NCI-H2107 treated with DMSO at 0.1 percent for 48 hours (cell line): ENCODE data around the gene RAB39A.
"Not testable (repeated sequence)": the region's sequence is repeated elsewhere in the genome, so short reads cannot be mapped to it uniquely, and the experiment has no call there.

ENCODE experiments used
- DNase-seq: peaks from one replicate; lab custom pipeline; 2025; ENCODE audit not compliant: unreplicated experiment; lab: John Stamatoyannopoulos, UW

The RAB39A gene, protein sequence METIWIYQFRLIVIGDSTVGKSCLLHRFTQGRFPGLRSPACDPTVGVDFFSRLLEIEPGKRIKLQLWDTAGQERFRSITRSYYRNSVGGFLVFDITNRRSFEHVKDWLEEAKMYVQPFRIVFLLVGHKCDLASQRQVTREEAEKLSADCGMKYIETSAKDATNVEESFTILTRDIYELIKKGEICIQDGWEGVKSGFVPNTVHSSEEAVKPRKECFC

DNA sequence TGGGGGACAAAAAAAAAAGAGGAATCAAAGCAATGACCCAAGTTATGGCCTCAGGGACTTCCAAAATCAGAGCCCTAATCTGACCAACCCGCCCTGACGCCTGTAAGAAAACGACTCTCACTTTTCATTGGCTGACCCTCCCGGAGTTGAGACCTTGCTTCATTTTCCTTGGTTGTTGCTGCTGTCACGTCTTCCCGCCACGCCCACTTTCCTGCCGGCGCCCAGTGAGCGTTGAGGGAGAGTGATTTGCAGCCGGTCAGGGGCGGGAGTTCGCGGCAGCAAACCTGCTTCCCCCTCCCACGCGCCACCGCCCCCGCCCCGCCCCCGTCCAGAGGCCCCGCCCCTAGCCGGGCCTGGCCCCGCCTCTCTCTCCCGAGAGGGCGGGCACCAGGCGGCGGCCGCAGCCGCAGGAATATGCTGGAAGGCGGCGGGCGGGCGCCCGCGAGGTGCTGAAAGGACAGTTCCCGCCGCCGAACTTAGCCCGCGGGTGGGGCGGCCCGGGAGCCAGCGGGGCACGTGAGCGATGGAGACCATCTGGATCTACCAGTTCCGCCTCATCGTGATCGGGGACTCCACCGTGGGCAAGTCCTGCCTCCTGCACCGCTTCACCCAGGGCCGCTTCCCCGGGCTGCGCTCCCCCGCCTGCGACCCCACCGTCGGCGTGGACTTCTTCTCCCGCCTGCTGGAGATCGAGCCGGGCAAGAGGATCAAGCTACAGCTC is at the start of gene RAB39A:
Gene RAB39A, plus strand, starts transcription at position 403 of the 721 bp plus-strand sequence. Its CDS starts 121 bp downstream, at position 524.
- DNase-seq: peak; percentile 95

DNA sequence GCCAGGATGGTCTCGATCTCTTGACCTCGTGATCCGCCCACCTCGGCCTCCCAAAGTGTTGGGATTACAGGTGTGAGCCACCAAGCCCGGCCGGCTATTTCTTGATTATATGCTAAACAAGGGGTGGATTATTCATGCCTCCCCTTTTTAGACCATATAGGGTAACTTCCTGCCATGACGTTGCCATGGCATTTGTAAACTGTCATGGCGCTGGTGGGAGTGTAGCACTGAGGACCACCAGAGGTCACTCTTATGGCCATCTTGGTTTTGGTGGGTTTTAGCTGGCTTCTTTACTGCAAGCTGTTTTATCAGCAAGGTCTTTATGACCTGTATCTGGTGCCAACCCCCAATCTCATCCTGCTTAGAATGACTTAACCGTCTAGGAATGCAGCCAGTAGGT is 46.8 kb upstream of the RAB39A start:
- DNase-seq: not testable (repeated sequence)

DNA sequence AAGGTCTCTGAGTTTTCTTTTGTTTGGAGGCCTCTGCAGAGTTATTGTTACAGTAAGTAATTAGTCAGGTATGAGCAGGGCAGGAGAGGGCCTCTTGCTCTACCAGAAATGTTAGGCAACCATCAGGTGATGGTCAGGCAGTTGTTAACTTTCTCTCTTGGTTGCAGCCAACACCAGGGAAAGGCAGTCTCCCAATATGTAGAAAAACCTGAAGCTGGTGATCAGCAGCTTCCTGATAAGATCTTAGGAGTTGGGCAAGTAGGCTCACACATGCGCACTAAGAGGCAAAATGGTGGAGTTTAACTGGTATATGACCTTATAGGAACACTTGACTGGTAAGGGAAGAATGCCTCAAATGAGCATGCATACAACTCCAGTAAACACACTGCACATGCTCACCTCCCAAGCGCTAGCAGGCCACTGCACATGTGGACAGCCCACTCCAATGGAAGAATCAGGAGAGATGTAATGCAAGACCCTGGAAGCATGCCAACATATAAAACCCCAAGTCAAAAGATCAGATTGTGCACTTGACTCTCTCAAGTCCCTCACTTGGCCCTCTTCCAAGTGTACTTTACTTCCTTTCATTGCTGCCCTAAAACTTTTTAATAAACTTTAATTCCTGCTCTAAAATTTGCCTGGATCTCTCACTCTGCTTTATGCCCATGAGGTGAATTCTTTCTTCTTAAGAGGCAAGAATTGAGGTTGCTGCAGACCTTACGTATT is 46.0 kb upstream of the RAB39A start:
- no peak for DNase-seq

DNA sequence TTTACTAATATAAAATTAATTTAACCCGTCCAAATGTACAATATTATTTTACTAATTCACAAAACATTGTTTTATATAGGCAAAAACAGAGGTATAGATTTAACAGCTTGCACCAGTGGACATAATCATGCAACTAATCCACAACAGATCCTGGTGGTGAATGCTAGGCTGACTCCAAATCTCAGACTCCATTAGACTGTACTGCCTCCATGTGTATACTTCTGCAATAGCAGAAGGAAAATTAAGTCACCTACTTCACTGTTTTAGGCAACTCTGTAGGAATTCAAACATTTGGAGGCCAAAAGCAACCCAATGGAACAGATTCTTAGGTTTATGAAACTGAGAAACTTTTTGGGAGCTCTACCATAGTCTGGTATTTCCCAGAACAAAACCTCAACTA is 30.0 kb upstream of the RAB39A start:
- peak; percentile 5 for DNase-seq

DNA sequence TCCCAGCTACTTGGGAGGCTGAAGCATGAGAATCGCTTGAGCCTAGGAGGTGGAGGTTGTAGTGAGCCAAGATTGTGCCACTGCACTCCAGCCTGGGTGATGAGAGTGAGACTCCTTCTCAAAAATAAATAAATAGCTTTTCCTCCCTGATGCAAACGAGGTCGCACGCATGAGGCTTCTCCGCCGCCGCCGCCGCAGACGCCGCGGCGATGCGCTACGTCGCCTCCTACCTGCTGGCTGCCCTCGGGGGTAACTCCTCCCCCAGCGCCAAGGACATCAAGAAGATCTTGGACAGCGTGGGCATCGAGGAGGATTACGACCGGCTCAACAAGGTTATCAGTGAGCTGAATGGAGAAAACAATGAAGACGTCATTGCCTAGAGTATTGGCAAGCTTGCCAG is 20.0 kb upstream of the RAB39A start:
- no peak for DNase-seq

DNA sequence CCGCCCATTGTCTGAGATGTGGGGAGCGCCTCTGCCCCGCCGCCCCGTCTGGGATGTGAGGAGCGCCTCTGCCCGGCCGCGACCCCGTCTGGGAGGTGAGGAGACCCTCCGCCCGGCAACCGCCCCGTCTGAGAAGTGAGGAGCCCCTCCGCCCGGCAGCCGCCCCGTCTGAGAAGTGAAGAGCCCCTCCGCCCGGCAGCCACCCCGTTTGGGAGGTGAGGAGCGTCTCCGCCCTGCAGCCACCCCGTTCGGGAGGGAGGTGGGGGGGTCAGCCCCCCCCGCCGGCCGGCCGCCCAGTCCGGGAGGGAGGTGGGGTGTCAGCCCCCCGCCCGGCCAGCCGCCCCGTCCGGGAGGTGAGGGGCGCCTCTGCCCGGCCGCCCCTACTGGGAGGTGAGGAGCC is 15.8 kb upstream of the RAB39A start:
- not testable (repeated sequence) for DNase-seq

DNA sequence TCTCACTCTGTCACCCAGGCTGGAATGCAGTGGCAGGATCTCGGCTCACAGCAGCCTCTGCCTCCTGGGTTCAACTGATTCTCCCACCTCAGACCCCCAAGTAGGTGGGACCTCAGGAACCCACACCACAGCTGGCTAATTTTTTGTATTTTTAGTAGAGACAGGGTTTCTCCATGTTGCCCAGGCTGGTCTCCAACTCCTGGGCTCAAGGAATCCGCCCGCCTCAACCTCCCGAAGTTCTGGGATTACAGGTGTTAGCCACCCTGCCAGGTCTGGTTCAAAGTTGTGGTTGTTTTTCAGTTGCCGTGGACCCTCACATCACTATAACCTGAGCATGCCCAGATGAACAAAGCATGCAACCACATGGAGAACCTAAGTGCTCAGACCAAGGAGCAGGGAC is 13.0 kb upstream of the RAB39A start:
- DNase-seq: no peak

DNA sequence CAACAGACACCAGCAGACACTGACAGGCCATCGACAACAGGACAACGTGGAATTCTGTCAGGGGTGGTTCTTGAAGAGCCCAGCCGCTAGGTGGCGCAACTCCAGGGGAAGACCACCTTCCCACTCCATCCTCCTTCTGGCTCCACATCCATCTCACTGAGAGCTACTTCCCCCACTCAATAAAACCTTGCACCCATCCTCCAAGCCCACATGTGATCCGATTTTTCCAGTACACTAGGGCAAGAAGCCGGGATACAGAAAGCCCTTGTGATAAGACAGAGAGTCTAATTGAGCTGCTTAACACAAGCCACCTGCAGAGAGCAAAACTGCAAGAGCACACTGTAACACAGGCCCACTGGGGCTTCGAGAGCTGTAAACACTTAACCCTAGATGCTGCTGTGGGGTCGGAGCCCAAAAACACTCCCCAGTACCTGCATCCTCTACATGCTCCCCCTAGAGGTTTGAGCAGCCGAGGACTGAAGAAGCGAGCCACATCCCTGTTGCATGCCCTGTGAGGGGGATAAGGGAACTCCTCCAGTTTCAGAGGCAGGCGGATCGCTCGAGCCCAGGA is 11.5 kb upstream of the RAB39A start:
- DNase-seq: peak; percentile 2

DNA sequence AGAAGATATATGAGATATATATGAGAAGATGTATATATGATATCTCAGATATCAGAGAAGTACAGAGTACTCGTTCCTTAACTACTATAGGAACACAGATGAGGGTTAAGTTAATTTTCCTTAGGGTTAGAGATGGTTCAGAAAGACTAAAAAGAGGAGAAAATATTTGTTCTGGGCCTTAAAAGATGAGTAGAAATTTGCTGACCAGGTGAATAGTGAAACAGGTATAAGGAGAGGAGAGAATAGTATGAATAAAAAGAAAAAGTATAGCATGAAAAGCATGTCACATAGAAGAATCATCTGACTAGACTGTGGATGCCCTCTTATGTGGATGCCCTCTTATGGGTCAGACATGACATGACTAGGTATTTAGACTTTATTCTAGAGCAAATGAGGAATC is 6.3 kb upstream of the RAB39A start:
- no peak for DNase-seq

DNA sequence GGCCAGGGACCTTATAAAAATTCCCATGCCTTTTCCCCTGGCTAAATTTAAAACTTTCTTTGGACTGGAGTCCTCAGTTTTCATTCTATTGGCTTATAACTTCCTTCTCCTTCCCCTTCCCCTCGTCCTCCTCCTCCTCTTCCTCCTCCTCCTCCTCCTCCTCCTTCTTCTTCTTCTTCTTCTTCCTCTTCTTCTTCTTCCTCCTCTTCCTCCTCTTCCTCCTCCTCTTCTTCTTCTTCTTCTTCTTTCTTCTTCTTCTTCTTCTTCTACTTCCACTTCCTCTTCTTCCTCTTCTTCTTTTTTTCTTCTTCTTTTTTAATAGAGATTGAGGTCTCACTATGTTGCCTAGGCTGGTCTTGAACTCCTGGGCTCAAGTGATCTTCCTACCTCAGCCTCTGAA is 4.7 kb upstream of the RAB39A start:
- not testable (repeated sequence) for DNase-seq

DNA sequence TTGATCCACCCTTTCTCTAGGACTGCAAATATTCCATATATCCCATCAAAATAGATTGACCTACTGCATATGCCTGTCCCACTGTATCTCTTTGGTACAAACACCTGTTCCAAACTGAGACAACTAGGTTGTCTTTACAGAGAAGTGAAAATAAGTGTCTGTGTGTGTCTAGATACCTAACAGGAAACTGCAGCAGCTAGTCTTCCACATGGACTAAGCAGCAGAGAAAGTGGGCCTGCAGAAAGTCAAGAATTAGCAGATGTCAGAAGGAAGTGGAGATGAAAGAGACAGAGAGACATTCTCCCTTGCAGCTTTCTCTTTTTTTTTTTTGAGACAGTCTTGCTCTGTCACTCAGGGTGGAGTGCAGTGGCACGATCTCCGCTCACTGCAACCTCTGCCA is 3.9 kb upstream of the RAB39A start:
- no peak for DNase-seq

DNA sequence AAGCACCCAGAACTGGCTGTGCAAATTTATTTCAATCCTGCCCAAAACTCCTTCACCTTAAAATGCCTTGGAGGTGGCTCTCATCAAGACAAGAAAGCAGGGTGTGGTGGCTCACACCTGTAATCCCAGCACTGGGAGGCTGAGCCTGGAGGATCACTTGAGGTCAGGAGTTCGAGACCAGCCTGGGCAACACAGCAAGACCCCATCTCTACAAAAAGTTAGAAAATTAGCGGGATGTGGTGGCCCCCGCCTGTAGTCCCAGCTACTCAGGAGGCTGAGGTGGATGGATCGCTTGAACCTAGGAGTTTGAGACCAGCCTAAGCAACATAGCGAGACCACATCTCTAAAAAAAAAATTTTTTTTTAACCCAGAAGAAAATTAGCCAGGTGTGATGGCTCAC is 689 bp upstream of the RAB39A start:
- DNase-seq: no peak

DNA sequence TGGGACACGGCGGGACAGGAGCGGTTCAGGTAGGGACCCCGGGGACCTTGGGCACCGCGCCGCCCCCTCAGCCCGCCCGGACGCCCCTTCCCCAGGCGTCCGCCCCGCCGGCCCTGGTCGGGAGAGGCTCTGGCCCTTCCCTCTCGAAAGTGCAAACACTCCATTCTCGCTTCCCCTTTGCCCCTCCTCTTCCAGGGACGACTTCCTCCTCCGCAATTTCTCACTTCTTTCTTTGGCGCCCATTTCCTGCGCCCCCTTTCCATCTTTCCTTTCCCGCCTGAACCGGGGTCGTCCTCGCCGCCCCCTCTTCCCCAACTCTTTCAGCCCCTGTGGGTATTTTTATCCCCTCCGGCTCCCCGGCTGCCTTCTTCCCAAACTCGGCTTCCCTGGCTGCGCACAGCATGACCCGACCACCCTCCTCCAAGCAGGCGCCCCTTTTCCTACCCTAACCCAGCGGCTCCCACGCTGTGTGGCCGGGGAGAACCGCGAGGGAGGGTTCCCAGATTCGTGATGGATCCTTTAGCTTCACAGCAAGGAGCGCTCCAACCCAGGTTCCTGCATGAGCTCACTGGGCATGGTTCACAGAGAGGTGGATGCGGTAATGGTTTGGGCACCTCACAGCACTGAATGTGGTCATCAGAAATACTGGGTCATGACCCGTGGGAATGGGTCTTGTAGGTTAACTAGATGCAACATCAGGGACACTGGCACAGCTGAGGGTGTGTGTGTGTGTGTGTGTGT is 689 bp downstream of the RAB39A start:
- DNase-seq: peak; percentile 15

DNA sequence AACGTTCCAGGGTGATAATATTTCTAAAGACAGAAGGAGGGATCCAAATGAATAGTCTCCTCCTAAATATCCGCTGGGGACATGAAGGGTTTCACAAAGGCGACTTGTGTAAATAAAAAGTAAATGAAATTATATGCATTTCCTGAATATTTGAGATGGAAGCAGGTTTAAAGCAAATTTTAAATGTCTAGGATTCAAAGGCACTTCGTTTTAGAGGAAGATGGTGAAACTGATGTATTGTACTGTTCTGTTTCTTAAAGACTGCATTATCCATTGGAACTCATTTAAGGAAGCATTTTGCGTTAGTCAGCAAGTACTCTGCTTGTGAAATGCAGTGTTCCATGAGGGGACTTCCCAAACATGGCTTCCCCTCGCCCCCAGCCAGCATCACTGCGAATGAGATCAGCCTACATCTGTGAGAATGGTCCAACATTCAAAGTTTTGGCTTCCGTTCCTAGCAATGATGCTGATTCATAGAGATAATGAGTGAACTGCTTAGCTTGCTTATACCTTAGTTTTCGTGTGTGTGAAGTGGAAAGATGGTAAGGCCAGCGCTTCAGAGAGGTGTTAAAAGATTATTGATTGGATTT is 1.5 kb downstream of the RAB39A start:
- DNase-seq: peak; percentile 23

DNA sequence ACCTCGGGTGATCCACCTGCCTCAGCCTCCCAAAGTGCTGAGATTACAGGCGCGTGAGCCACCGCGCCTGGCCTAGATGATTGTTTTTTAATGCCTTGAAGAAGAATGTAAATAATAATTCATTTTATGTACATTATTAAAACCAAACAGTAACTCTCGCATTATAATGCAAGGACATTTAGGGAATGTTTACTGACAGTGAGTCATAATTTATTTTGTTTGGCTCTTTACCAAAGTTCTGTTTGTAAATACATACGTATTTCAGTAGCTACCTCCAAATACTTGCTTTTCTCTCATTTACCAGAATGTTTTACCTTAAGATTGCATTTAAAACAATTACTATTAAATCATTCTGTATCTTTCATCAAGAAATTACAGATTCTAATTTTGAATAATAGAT is 3.0 kb downstream of the RAB39A start:
- no peak for DNase-seq

DNA sequence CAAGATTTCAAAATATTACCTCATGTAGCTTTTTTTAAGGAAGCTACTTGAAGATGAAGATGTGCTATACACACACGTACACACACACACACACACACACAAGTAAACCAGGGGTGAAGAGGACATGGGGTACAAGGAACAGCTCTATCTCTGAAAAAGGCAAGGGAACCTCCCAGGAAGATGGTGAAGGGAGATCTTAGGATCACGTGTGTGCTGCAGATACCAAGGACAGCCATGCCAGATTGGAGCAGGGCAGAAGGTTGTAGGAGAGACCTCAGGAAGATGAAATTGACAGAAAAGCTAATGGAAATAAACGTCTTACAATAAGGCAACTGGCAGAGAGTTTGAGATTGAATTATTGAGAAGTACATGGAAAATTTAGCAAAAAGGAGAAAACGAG is 19.7 kb downstream of the RAB39A start:
- no peak for DNase-seq

DNA sequence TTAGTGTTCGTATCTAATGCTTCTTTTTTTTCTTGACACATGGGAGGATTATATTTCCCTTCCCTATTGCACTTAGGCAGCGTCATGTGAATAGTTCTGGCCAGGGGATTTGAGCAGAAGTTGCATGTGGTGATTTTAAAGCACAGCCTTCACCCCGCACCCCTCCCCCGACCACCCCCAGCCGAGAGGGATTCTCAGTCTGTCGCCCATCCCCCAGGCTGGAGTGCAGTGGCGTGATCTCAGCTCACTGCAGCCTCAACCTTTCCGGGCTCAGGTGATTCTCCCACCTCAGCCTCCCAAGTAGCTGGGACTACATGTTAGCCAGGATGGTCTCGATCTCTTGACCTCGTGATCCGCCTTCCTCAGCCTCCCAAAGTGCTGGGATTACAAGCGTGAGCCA is 20.1 kb downstream of the RAB39A start:
- not testable (repeated sequence) for DNase-seq

DNA sequence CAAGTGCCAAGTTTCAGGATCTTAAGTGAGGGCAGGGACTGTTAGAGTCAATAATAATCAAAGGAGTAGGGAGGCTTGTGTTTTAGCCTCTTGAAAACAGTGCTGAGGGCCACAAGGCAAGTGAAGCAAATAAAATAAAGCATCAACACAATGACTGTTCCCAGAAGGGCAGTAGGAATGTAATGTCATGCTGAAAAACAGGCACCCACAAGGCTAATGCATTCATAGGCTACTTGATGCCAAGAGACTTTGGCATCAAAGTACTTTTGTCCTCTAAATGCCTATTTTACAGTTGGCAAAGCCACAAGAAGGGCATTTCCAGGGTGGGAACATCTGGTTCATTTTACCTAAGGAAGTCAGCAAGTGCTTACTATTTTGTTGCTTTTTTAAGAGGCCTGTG is 22.9 kb downstream of the RAB39A start:
- DNase-seq: peak; percentile 17

DNA sequence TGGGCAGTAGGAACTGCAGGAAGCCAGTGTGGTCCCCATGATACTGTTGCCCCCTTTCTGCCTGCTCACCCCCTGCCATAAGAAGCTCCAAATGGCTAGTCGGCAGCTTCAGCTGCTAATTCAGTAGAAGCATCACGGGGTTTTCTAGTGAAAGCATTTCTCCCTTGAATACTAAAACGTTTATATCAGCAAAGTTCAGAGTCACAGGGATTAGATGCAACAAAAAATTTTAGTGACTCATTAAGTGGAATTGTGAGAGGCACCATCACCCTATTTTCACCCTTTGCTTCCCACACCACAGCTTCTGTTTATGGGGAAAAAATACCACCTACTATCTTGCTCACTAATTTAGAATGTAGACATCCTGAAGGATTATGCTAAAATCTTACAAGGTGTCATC is 25.2 kb downstream of the RAB39A start:
- no peak for DNase-seq

DNA sequence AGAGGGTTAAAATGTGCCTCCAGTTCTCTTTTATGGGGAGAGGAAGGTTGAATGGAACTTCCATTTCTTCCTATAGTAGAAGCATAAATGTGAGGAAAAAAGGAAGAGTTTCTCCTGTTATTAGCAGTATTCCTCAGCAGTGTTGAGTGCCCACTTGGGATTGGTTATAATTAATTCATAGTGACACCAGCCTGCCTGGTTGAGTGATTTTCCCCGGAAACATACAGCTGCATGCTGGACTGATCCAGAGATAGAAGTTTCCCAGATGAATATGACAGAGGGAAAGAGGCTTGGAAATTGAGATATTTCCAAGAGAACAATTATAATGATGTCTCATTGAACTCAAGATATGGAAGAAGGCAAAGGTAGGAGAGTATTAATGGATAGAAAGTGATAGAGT is 28.3 kb downstream of the RAB39A start:
- no peak for DNase-seq

DNA sequence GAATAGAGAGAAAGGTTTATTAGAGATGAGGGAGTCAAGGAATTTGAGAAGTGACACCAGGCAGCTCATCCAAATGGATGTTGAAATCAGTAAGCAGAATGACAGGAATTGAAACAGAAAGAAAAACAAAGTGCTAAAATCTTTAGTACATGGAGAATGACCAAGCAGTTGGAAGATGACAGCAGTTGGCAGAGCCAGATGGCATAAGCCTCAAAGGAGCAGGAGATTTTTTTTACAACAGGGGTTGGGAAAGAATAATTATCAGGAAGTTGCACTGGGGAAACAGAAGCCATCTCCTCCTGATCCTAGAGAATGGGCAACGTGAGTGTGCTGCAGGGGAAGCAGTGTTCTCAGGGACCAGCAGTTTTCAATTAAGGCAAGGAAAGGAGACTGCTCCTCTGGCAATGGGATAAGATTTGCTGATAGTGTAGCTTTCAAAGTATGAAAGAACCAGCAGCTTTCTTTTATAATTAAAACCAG is 28.9 kb downstream of the RAB39A start:
- DNase-seq: no peak
